Endothelial cell of umbilical vein (primary cell): ENCODE measurements around the gene TRIM56. TPM values are rescaled to one million over a fixed set of nuclear protein-coding genes. Genes with fewer than 3 reads are reported as not detected.
A peak's percentile ranks its signal among the peaks of the same experiment; 100 is the strongest.

Experiments
- BruUV-seq: library from RNA; stranded (reverse); fragments of 400-500 nt; replicated peaks from 2 replicates; lab custom pipeline; 2021; lab: Mats Ljungman, UMichigan
- CTCF ChIA-PET: fragments of 300-600, 350-600 bp; sonication (Branson Sonifier 250); formaldehyde crosslinking; loops from one replicate; lab custom pipeline; 2021; ENCODE audit warnings: antibody characterized with exemption, inconsistent platforms; lab: Charles Lee
- POLR2A ChIA-PET: fragments of 300-600, 350-600 bp; sonication (Branson Sonifier 250); formaldehyde crosslinking; loops from one replicate; lab custom pipeline; 2021; ENCODE audit warnings: antibody characterized with exemption, inconsistent platforms; lab: Charles Lee
- DNase-seq: peaks from one replicate; pipeline ENCODE4 v3.0.0-alpha.2; 2011; ENCODE audit warnings: low read depth, low spot score
- FAIRE-seq: peaks from 2 replicates; lab custom pipeline; 2011; peaks lifted over from hg19 to GRCh38; lab: Jason Lieb, UNC
- H2AFZ ChIP-seq: 2 replicates; pipeline ENCODE4 v1.6.0; 2012; ENCODE audit warnings: low read depth, low read length, control low read depth, inconsistent platforms
- H3K27ac ChIP-seq: 2 replicates; pipeline ENCODE4 v1.5.1; 2011; ENCODE audit warnings: low read depth, mild to moderate bottlenecking, control low read depth, low read length, moderate library complexity; ENCODE audit not compliant: insufficient read depth
- H3K27me3 ChIP-seq, 2 experiments: 2 replicates each; pipeline versions ENCODE4 v1.6.0 to v1.6.1; 2011; ENCODE audit warnings: low read length in 2 of 2, mixed read lengths in 1 of 2; ENCODE audit not compliant: control insufficient read depth in 2 of 2, insufficient read depth in 2 of 2
- H3K36me3 ChIP-seq, 2 experiments: 2 replicates in 1 of 2; 3 replicates in 1 of 2; pipeline ENCODE4 v1.5.1; 2011; ENCODE audit warnings: low read length in 2 of 2, mild to moderate bottlenecking in 1 of 2, moderate library complexity in 1 of 2; ENCODE audit not compliant: control insufficient read depth in 2 of 2, insufficient read depth in 2 of 2; ENCODE audit errors: extremely low read depth in 1 of 2
- H3K4me1 ChIP-seq: 3 replicates; pipeline ENCODE4 v1.5.1; 2011; ENCODE audit warnings: mild to moderate bottlenecking, low read length; ENCODE audit not compliant: control insufficient read depth, insufficient read depth; ENCODE audit errors: extremely low read depth
- H3K4me2 ChIP-seq: 2 replicates; pipeline ENCODE4 v1.6.1; 2011; ENCODE audit warnings: low read length, control low read depth, mixed read lengths; ENCODE audit not compliant: insufficient read depth
- H3K4me3 ChIP-seq, 3 experiments: fragments of 200-600 bp in 1 of 3; sonication (generic), shearing (Covaris generic) in 1 of 3; replicated peaks in 1 of 3; 2 replicates each; pipeline ENCODE4 v1.5.1; 2011 to 2016; ENCODE audit warnings: control low read depth in 3 of 3, low read length in 3 of 3, mild to moderate bottlenecking in 2 of 3, inconsistent platforms in 1 of 3, low read depth in 1 of 3, moderate library complexity in 1 of 3; ENCODE audit not compliant: insufficient read depth in 1 of 3
- H3K79me2 ChIP-seq: 2 replicates; pipeline ENCODE4 v1.6.0; 2012; ENCODE audit warnings: low read length, inconsistent platforms; ENCODE audit not compliant: control insufficient read depth, insufficient read depth
- H3K9ac ChIP-seq: replicated peaks from 2 replicates; pipeline ENCODE3; 2011; ENCODE audit warnings: low read length, control low read depth; ENCODE audit not compliant: insufficient read depth; ENCODE audit errors: extremely low read depth
- H3K9me1 ChIP-seq: replicated peaks from 3 replicates; pipeline ENCODE4 v1.6.0; 2011; ENCODE audit warnings: mild to moderate bottlenecking, low read length; ENCODE audit not compliant: control insufficient read depth, insufficient read depth; ENCODE audit errors: extremely low read depth
- H3K9me3 ChIP-seq: replicated peaks from 2 replicates; pipeline ENCODE4 v1.5.1; 2012; ENCODE audit warnings: low read length, inconsistent platforms; ENCODE audit not compliant: control insufficient read depth, insufficient read depth
- H4K20me1 ChIP-seq: replicated peaks from 2 replicates; pipeline ENCODE3; 2011; ENCODE audit warnings: mild to moderate bottlenecking, low read length; ENCODE audit not compliant: control insufficient read depth, insufficient read depth; ENCODE audit errors: extremely low read depth
- CTCF ChIP-seq, 2 donors: IDR thresholded peaks; 1 replicate in 1 of 2; 2 replicates in 1 of 2; pipeline ENCODE4 v1.5.1; 2011; ENCODE audit warnings: low read length in 2 of 2, mild to moderate bottlenecking in 2 of 2, moderate library complexity in 2 of 2, control low read depth in 1 of 2, inconsistent platforms in 1 of 2, low read depth in 1 of 2; ENCODE audit not compliant: insufficient read depth in 1 of 2; ENCODE audit errors: extremely low read depth in 1 of 2
- EZH2 ChIP-seq: IDR thresholded peaks from 2 replicates; pipeline ENCODE4 v1.6.1; 2012; ENCODE audit warnings: borderline replicate concordance, low read depth, mild to moderate bottlenecking, moderate library complexity, low read length, inconsistent platforms; ENCODE audit not compliant: severe bottlenecking
- FOS ChIP-seq: IDR thresholded peaks from 2 replicates; pipeline ENCODE4 v1.6.1; 2011; ENCODE audit warnings: mild to moderate bottlenecking, low read length, moderate library complexity, borderline replicate concordance; ENCODE audit not compliant: insufficient read depth
- GATA2 ChIP-seq: IDR thresholded peaks from 2 replicates; pipeline ENCODE4 v1.7.0; 2011; ENCODE audit warnings: low read depth, mild to moderate bottlenecking, moderate library complexity, mixed read lengths, low read length; ENCODE audit not compliant: insufficient read length, insufficient read depth
- JUN ChIP-seq: IDR thresholded peaks from 2 replicates; pipeline ENCODE4 v1.6.1; 2011; ENCODE audit warnings: borderline replicate concordance, low read depth; ENCODE audit not compliant: insufficient read length, insufficient read depth
- MAX ChIP-seq: IDR thresholded peaks from 2 replicates; pipeline ENCODE4 v1.6.1; 2011; ENCODE audit not compliant: insufficient read depth, insufficient read length
- MYC ChIP-seq: IDR thresholded peaks from one replicate; pipeline ENCODE4 v1.6.1; 2011; ENCODE audit warnings: mild to moderate bottlenecking, low read depth, low read length
- POLR2A ChIP-seq: IDR thresholded peaks from 2 replicates; pipeline ENCODE4 v1.6.1; 2012; ENCODE audit warnings: low read depth, mild to moderate bottlenecking, control low read depth, low read length
- POLR2AphosphoS5 ChIP-seq: IDR thresholded peaks from 2 replicates; pipeline ENCODE4 v1.6.1; 2012; ENCODE audit warnings: low read depth, mild to moderate bottlenecking, control low read depth, low read length, moderate library complexity; ENCODE audit not compliant: insufficient read depth
- dilution Hi-C: fragments of 300-500 bp; cut with MboI; formaldehyde crosslinking; loops from one replicate; pipeline ENCODE4 v1.15.0; 2019; ENCODE audit warnings: low sequenced_read_pairs; ENCODE audit not compliant: extremely low pct_ligation_motif_present
- intact Hi-C: fragments of 100-400 bp; cut with micrococcal nuclease; formaldehyde crosslinking; loops from one replicate; pipeline ENCODE4 v1.10.0; 2022
- polyA plus RNA-seq, 4 experiments: library from polyadenylated mRNA; depleted of rRNA in 3 of 4; stranded (reverse) in 3 of 4; unstranded in 1 of 4; fragments of >200 nt; gene quantifications; 2 replicates each; pipeline versions ENCODE4 v1.2.1 to v1.2.3, GENCODE V29; 2011 to 2012; ENCODE audit warnings: missing spikeins in 1 of 4
- total RNA-seq: library from RNA; stranded (reverse); gene quantifications from 2 replicates; pipeline ENCODE4 v1.2.3, GENCODE V29; 2021

The TRIM56 gene
- total and polyA plus RNA-seq, 2 donors (not counting 3 experiments of a cell fraction or from before 2014, with no cell fraction given): 2.3 to 25.1 TPM

- no peaks in the 10 kb centered on the region for H3K27me3 ChIP-seq
- TF ChIP-seq POLR2A: no peak
- no peak for TF ChIP-seq EZH2
- TF ChIP-seq FOS: no peak
- TF ChIP-seq GATA2: no peak
- TF ChIP-seq MAX: no peak
- no peak for TF ChIP-seq POLR2AphosphoS5
- TF ChIP-seq JUN: no peak
- no peak for TF ChIP-seq MYC
- no peak for TF ChIP-seq CTCF (IDR thresholded peaks at IDR 0.05; ENCODE audit: extremely low read depth in 1 of 2, insufficient read depth in 1 of 2, low read depth in 1 of 2, low read length in 2 of 2)
- FAIRE-seq: no peak
- POLR2A ChIA-PET: interaction anchor here (0.6 to 8.8 kb wide), 11 partner anchors 8 to 222 kb away, joined by 3 to 132 read pairs (median 10); partner anchors contain the start of genes SERPINE1, TRIM56 and UFSP1
- no peak for DNase-seq
- H3K4me1 ChIP-seq: peaks cover 55% of the 10 kb centered on the region
- H3K4me3 ChIP-seq: no peak overlapping the region
- intact Hi-C loops (no loop called here), dilution Hi-C loops (no loop called here)
- CTCF ChIA-PET: interaction anchor here (1.3 to 3.7 kb wide), 8 partner anchors 10 to 33 kb away, joined by 3 to 25 read pairs (median 11); partner anchors contain the start of gene SERPINE1
- peak overlapping the region; percentile 90 for H3K9ac ChIP-seq
- H3K36me3 ChIP-seq: no peaks in the 10 kb centered on the region
- H2AFZ ChIP-seq: no peak overlapping the region
- no peaks in the 10 kb centered on the region for H3K9me3 ChIP-seq
- no TSS peak for BruUV-seq
- H4K20me1 ChIP-seq: no peaks in the 10 kb centered on the region
- H3K4me2 ChIP-seq: no peak overlapping the region
- H3K27ac ChIP-seq: peak overlapping the region; percentile 94
- no peaks in the 10 kb centered on the region for H3K9me1 ChIP-seq
- peaks cover 8% of the 10 kb centered on the region for H3K79me2 ChIP-seq
Measured at GRCh38 chr7:101111261-101111660, 26.0 kb downstream of the TRIM56 start.
